ENCODE data around the gene CMTM5.

- TF ChIP-seq CTCF (IDR thresholded peaks at IDR 0.05) (no peak), POLR2A (IDR thresholded peaks at IDR 0.05) (no peak)
Observed at GRCh38 chr14:23421594-23421993, 44.7 kb downstream of the CMTM5 start.

All from esophagus squamous epithelium (tissue), 4 donors.